ENCODE measurements around the gene NCAM1. TPM values are rescaled to one million over a fixed set of nuclear protein-coding genes. Genes with fewer than 3 reads are reported as not detected.

The NCAM1 gene
- total RNA-seq, 1 donor from 2014 or later = 20.3 TPM

- DNase-seq (ENCODE audit: low spot score) = no peak
These were observed 207.4 kb downstream of the NCAM1 start for GRCh38 chr11:113168354-113169342.

GRCh38 chr11:113172382-113172951 is 211.2 kb downstream of the NCAM1 start:
- DNase-seq (ENCODE audit: low spot score) = no peak

DNA sequence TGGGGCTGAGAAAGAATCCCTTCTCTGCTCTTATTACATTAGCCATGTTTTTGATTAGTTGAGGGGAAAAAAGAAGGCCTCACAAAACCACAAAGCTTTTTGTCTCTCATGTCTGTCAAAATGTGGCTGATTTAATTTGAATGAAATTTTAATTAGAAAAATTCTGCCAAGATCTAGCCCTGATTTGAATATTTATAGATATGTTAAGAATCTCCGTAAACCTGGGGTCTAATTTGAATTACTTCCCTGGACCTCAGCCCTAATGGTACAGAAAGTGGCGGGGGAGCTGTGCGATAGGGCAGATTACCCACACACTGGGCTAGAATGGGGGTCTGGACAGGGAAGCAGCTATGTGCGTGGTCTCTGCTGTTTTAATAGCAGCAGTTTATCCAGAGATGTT is 211.9 kb downstream of the NCAM1 start:
- no peak for DNase-seq (ENCODE audit: low spot score)

GRCh38 chr11:113174882-113175281 is 213.7 kb downstream of the NCAM1 start:
- DNase-seq (ENCODE audit: low spot score) = no peak

DNA sequence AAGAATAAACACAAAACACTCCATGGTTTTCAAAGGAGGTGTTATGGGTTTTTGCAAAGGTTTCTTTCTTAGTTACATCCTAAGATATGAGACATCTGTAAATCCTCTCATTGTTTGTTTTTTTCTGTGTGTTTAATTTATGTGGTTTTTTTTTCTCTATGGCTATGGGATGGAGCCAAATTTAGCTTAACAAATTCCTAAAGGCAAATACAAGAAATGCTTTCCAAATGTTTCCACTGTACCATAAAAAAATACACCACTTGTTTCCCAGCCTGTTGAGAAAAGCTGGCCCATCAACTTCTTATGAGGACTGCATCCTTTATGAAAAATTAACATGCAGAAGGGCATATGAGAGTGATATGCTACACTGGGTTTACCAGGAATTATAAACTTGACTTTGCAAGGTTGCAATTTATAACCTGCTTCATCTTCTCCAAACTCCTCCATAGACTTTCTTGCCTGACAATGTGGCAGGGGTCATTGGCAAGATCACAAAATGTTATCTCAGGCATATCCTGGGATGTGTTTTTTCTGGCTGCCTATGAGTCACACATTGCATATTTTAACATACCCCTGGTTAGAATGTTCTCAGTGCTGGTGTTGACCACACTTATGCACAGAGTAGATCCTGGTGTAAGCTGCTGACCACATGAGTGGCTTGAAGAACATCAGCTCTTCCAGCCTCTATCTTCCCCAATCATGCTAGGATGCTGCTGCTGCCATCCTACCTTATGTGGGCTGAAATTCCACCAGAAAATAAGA is 215.6 kb downstream of the NCAM1 start:
- DNase-seq (ENCODE audit: low spot score) = no peak

GRCh38 chr11:113177671-113178070 is 216.5 kb downstream of the NCAM1 start:
- no peak for DNase-seq (ENCODE audit: low spot score)

GRCh38 chr11:113178381-113179070 is 217.3 kb downstream of the NCAM1 start:
- DNase-seq (ENCODE audit: low spot score) = no peak

DNA sequence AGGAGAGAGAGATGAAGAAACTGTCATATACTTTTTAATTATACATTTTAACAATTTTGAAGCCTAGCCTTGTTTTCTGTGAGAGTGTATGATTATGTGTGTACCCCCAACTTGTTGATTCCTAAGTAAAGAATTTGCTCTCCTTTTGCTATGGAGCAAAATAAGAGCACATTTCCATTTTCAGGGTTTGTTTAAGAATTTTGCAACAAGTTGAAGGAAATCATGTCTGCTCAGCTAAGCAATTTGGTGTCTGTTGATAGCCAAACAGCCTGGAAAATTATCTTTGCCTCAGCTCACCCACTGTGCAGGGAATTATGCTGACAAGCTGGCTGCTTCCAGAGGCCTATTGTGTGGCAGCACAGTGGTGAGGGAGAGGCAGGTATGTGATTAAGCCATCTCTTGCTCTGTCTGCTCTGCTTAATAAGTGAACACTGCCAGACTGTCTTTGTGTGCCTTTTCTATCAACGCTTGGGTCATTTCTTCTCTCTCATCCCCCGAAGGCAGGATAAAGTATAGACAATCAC is 218.0 kb downstream of the NCAM1 start:
- DNase-seq (ENCODE audit: low spot score) = no peak

GRCh38 chr11:113181094-113181493 is 219.9 kb downstream of the NCAM1 start:
- DNase-seq (ENCODE audit: low spot score) = no peak

- no peak for DNase-seq (ENCODE audit: low spot score)
These were observed 221.1 kb downstream of the NCAM1 start for GRCh38 chr11:113182288-113182687.

GRCh38 chr11:113184498-113184897 is 223.3 kb downstream of the NCAM1 start:
- no peak for DNase-seq (ENCODE audit: low spot score)

- DNase-seq (ENCODE audit: low spot score) = no peak
These were observed 227.2 kb downstream of the NCAM1 start for GRCh38 chr11:113188371-113188834.

DNA sequence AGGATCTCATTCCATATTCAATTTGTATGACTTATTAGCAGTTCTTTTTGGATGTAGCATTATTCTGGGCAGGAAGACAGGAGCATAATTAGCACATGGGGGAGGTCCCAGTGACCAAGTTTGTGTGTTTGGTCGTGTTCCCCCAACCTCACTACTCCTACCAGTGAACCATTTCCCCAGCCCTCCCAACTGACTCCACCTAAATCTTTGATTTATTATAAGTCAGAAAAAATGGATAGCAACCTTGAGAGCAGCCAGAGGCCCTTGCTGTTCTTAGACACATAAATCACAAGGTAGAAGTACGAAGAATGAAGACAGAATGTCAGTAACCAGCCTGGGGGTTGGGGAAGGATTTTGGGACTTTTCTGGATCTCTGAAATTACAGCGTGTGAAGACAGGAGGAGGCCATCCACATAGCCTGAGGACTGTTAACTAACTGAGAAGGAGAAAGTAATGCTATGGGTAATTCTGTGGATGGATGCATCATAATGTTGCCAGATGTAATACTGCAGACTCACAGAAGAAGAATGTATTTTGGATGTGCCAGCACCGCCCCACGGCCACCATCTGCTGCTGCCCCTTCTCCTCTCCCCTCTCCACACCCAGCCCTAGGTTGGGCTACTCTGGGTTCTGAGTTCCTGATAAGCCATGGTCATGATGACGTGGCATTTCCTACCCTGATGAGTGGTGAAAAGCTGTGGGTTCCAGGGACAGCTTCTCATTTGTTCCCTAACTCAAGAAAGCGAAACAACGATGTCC is 228.9 kb downstream of the NCAM1 start:
- DNase-seq (ENCODE audit: low spot score) = no peak

DNA sequence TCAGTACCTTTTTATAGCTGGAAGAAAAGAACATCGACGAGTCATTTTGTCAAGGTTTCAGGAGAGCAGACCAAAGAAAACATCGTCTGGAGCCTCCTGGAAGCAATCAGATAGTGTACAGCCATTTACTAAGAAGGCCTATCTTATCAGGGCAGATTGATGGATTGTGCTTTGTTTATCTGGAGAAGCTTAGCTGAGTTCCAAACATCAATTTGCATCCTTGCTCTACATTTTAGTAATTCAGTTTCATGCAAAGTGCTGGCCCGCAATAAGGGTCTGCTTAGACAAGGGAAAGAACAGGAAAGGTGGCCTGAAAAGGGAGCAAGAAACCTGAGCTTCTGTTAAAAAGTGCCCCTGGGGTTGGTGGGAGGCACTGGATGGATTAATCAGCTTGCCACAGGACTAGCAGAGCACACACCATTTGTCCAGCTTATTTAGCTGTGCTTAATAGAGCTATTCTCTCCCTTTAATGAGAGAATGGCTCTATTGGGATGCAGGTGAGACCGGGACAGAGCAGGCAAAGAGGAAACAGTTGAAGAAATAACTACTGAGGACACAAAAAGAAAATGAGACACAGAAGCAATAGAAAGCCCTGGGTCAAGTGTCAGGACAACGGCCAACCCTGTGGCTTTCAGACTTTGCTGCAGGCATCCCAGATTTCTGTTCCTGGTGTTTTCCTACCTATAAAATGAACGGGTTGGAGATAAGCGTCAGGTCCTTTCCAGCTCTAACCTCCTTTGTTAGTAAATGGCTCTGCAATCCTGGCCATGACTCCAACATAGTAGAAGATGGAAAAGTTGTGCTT is 231.1 kb downstream of the NCAM1 start:
- no peak for DNase-seq (ENCODE audit: low spot score)

- DNase-seq (ENCODE audit: low spot score) = no peak
These were observed 231.8 kb downstream of the NCAM1 start for GRCh38 chr11:113193016-113193415.

DNA sequence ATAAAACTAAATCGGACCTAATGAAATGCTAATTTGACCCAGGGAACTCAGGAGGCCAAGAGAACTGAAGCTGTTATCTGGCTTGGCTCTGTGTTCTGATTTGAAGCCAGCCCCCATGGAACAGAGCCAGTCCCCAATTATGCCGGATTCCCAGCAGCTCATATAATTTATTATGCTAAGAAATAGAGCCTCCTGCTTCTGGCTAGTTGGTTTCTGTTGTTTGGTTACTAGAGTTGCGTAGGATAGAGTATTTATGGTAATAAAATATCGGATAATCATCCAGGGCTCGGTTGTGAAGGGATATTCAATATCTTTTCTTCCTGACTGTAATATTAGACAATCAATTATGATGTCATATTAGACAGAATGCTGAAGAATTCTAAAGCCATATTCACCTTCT is 232.7 kb downstream of the NCAM1 start:
- DNase-seq (ENCODE audit: low spot score) = no peak

- no peak for DNase-seq (ENCODE audit: low spot score)
These were observed 234.5 kb downstream of the NCAM1 start for GRCh38 chr11:113195728-113196127.

DNA sequence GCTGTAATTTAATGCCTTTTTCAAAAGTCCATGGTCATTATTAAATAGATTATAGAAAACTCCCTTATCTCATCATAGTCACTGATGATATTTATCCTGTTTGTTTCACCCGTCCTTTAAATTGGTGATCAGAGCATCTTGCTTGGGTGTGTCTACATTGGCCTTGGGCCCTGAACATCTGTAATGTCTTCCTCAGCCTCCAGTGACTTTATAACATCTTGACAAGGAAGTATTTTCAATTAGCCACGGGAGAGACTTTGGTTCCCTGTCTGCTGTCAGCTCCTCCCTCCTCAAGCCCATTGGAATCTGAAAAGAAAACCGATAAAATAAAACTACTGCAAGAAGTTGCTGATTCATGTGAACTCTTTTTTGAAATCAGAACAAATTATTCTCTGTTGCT is 236.2 kb downstream of the NCAM1 start:
- DNase-seq (ENCODE audit: low spot score) = no peak

DNA sequence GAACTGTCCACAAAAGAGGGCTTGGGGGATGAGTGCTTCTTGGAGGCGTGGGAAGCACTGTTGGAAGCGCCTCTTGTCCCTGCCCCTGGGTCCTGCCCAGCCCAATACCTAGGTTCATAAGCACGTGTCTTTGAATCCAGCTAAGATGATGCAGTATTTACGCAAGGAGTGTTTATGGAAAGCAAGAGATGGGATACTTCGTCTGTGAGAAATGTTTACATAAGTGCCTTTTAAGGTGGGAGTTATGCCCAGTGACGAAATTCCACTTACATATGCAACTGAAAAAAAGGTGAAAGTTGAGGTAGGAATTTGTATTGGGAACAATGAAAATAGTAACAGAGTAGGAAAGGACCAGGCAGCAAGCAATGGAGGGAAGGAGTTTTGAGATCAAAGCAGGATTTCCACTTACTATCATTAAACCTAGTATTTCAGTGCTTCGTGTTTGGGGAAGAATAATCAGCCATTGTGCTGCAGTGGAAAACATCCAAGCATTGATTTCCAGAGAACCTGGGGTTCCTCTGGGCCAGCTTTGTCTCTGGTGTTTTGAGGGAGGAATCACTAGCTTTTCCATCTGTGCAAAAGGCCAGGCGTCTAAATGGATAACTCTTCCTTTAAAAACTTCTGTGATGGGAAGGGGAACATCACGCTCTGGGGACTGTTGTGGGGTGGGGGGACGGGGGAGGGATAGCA is 237.9 kb downstream of the NCAM1 start:
- no peak for DNase-seq (ENCODE audit: low spot score)

All from mucosa of gallbladder (tissue), 1 donor.